ENCODE results near the gene CACNA2D4. TPM values are rescaled to one million over a fixed set of nuclear protein-coding genes. Genes with fewer than 3 reads are reported as not detected.

The CACNA2D4 gene
- total RNA-seq, 1 donor from 2014 or later: 7.0 TPM

GRCh38 chr12:1773937-1774655, 144.4 kb downstream of the CACNA2D4 start:
- H3K27me3 ChIP-seq (ENCODE audit: low read depth): no peaks in the 10 kb centered on the region
- intact Hi-C loops (cut with DNase I): no loop called here
- H3K36me3 ChIP-seq: peaks cover 31% of the 10 kb centered on the region
- H3K9me3 ChIP-seq: no peaks in the 10 kb centered on the region
- DNase-seq: no peak
- TF ChIP-seq CTCF (IDR thresholded peaks at IDR 0.05): no peak
- H3K4me1 ChIP-seq: peaks cover 1% of the 10 kb centered on the region
- no peak overlapping the region for H3K27ac ChIP-seq
- H3K4me3 ChIP-seq: no peak overlapping the region
- ATAC-seq: no peak

- ATAC-seq (no peak), DNase-seq (no peak)
- Histone ChIP-seq H3K27me3 (ENCODE audit: low read depth) (no peaks in the 10 kb centered on the region), H3K4me3 (no peak overlapping the region), H3K9me3 (no peaks in the 10 kb centered on the region), H3K36me3 (peaks cover 28% of the 10 kb centered on the region), H3K27ac (no peak overlapping the region), H3K4me1 (no peaks in the 10 kb centered on the region)
- intact Hi-C loops (cut with DNase I): no loop called here
- TF ChIP-seq CTCF (IDR thresholded peaks at IDR 0.05): no peak
Observed at GRCh38 chr12:1769809-1770494, 148.5 kb downstream of the CACNA2D4 start.

- Histone ChIP-seq H3K27ac (no peak overlapping the region), H3K9me3 (no peaks in the 10 kb centered on the region), H3K36me3 (peaks cover 18% of the 10 kb centered on the region), H3K4me3 (no peak overlapping the region), H3K27me3 (ENCODE audit: low read depth) (no peaks in the 10 kb centered on the region), H3K4me1 (no peaks in the 10 kb centered on the region)
- DNase-seq: no peak
- TF ChIP-seq CTCF (IDR thresholded peaks at IDR 0.05): no peak
- no peak for ATAC-seq
- intact Hi-C loops (cut with DNase I): no loop called here
Observed at GRCh38 chr12:1768615-1769014, 149.8 kb downstream of the CACNA2D4 start.

GRCh38 chr12:1767407-1768090, 150.9 kb downstream of the CACNA2D4 start:
- ATAC-seq (no peak), DNase-seq (no peak)
- peaks cover 8% of the 10 kb centered on the region for H3K36me3 ChIP-seq
- H3K27me3 ChIP-seq (ENCODE audit: low read depth): no peaks in the 10 kb centered on the region
- TF ChIP-seq CTCF (IDR thresholded peaks at IDR 0.05): no peak
- intact Hi-C loops (cut with DNase I): no loop called here
- no peaks in the 10 kb centered on the region for H3K9me3 ChIP-seq
- H3K27ac ChIP-seq: no peak overlapping the region
- no peaks in the 10 kb centered on the region for H3K4me1 ChIP-seq
- no peak overlapping the region for H3K4me3 ChIP-seq

GRCh38 chr12:1766110-1766509, 152.3 kb downstream of the CACNA2D4 start:
- DNase-seq: no peak
- H3K36me3 ChIP-seq: peaks cover 8% of the 10 kb centered on the region
- no peak for ATAC-seq
- H3K27me3 ChIP-seq (ENCODE audit: low read depth): no peaks in the 10 kb centered on the region
- no peaks in the 10 kb centered on the region for H3K9me3 ChIP-seq
- no peak overlapping the region for H3K4me3 ChIP-seq
- no peak for TF ChIP-seq CTCF (IDR thresholded peaks at IDR 0.05)
- no peak overlapping the region for H3K27ac ChIP-seq
- peaks cover 5% of the 10 kb centered on the region for H3K4me1 ChIP-seq
- intact Hi-C loops (cut with DNase I): no loop called here
